Effector memory CD8-positive, alpha-beta T cell (primary cell): Measurements from ENCODE around the gene SCYGR5.

Experiments
- ATAC-seq: fragments of 150-1000 bp; cut with Tn5 transposase; replicated peaks from 2 replicates; pipeline ENCODE4 v1.10.0; 2021; ENCODE audit warnings: mild to moderate bottlenecking, moderate library complexity
- DNase-seq, 3 experiments: peaks; one replicate each; pipeline ENCODE4 v3.0.0; 2021
- H3K27ac Mint-ChIP-seq, 2 donors: one replicate each; pipeline ENCODE4 v1.8.0; 2022; ENCODE audit warnings: mild to moderate bottlenecking in 2 of 2, mixed read lengths in 2 of 2, moderate library complexity in 2 of 2
- H3K27me3 Mint-ChIP-seq, 2 donors: one replicate each; pipeline ENCODE4 v1.8.0; 2022; ENCODE audit warnings: mixed read lengths in 2 of 2
- H3K36me3 Mint-ChIP-seq: one replicate; pipeline ENCODE4 v1.8.0; 2022; ENCODE audit warnings: mild to moderate bottlenecking, moderate library complexity, mixed read lengths; ENCODE audit not compliant: insufficient read depth
- H3K4me1 Mint-ChIP-seq, 2 donors: one replicate each; pipeline ENCODE4 v1.8.0; 2022; ENCODE audit warnings: low read depth in 2 of 2, mixed read lengths in 2 of 2
- H3K4me3 Mint-ChIP-seq, 2 donors: one replicate each; pipeline ENCODE4 v1.8.0; 2022; ENCODE audit warnings: mild to moderate bottlenecking in 2 of 2, mixed read lengths in 2 of 2, moderate library complexity in 2 of 2
- H3K9me3 Mint-ChIP-seq, 2 donors: one replicate each; pipeline ENCODE4 v1.8.0; 2022; ENCODE audit warnings: mixed read lengths in 2 of 2

The SCYGR5 gene

DNA sequence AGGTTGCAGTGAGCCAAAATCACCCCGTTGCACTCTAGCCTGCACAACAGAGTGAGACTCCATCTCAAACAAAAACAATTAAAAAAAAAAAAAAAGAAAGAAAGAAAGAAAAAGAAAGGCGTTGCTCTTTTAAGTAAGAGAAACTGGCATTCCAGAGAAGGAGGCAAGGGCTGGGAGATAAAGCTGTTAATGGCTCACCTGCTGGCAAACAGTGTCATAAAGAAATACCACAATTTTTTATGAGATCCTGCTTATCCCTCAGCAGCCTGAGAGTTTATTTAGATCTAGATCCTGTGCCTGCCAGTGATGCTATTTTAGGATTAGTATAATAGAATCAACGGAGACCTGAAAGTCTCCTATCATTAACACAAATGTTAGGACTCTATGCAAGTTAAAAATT, 35.0 kb downstream of the SCYGR5 start:
- DNase-seq (no peak), ATAC-seq (no peak)
- Mint-ChIP-seq H3K27ac (no peak overlapping the region), H3K9me3 (peaks cover 0 to 1% of the 10 kb centered on the region in 2 donors), H3K4me1 (no peaks in the 10 kb centered on the region), H3K4me3 (no peak overlapping the region), H3K27me3 (peaks cover 19 to 33% of the 10 kb centered on the region in 2 donors), H3K36me3 (no peaks in the 10 kb centered on the region)

DNA sequence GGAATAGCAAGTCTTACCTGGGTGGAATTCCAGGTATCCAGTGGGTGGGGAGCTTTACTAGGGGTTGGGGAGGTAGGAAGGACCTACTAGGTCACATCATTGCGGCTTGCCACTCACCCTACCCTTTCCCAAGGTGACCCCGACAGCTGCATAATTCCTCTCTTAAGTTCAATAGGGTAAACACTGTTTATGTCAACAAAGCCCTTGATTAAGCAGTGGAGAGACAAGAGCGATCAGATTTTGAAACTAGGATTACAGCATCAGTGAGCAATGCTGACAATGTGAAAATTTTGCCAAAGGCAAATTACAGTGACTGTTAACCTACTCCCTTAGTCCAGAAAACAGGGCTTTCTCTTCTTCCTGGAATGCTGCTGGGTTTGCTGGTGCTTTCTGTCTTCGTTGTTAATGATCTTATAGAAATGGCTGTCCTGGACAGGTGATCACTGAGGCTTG, 36.7 kb downstream of the SCYGR5 start:
- ATAC-seq = no peak

GRCh38 chr2:227703961-227704360, 37.4 kb downstream of the SCYGR5 start:
- DNase-seq = no peak
- Mint-ChIP-seq H3K4me1 (no peaks in the 10 kb centered on the region), H3K27me3 (peaks cover 17 to 28% of the 10 kb centered on the region in 2 donors), H3K27ac (no peak overlapping the region), H3K4me3 (no peak overlapping the region), H3K9me3 (peaks cover 0 to 1% of the 10 kb centered on the region in 2 donors), H3K36me3 (no peaks in the 10 kb centered on the region)
- ATAC-seq = no peak

More for the DNA sequence above, 36.7 kb downstream of the SCYGR5 start:
- Mint-ChIP-seq H3K9me3 (peaks cover 0 to 1% of the 10 kb centered on the region in 2 donors), H3K27ac (no peak overlapping the region), H3K27me3 (peaks cover 19 to 33% of the 10 kb centered on the region in 2 donors), H3K4me3 (no peak overlapping the region), H3K36me3 (no peaks in the 10 kb centered on the region), H3K4me1 (no peaks in the 10 kb centered on the region)
- no peak for DNase-seq

- ATAC-seq (no peak), DNase-seq (no peak)
- Mint-ChIP-seq H3K4me1 (no peaks in the 10 kb centered on the region), H3K27ac (no peak overlapping the region), H3K4me3 (no peak overlapping the region), H3K36me3 (peaks cover 4% of the 10 kb centered on the region), H3K9me3 (no peaks in the 10 kb centered on the region), H3K27me3 (peaks cover 10 to 29% of the 10 kb centered on the region in 2 donors)
Measured at GRCh38 chr2:227706859-227707258, 40.3 kb downstream of the SCYGR5 start.

GRCh38 chr2:227707390-227707789, 40.8 kb downstream of the SCYGR5 start:
- H3K27ac Mint-ChIP-seq = no peak overlapping the region
- ATAC-seq (no peak), DNase-seq (no peak)
- no peaks in the 10 kb centered on the region for H3K9me3 Mint-ChIP-seq
- H3K27me3 Mint-ChIP-seq = peaks cover 7 to 24% of the 10 kb centered on the region in 2 donors
- no peaks in the 10 kb centered on the region for H3K4me1 Mint-ChIP-seq
- H3K4me3 Mint-ChIP-seq = no peak overlapping the region
- peaks cover 4% of the 10 kb centered on the region for H3K36me3 Mint-ChIP-seq

- DNase-seq = no peak
- no peaks in the 10 kb centered on the region for H3K4me1 Mint-ChIP-seq
- peaks cover 0 to 12% of the 10 kb centered on the region in 2 donors for H3K27me3 Mint-ChIP-seq
- H3K27ac Mint-ChIP-seq = no peak overlapping the region
- no peak overlapping the region for H3K4me3 Mint-ChIP-seq
- H3K9me3 Mint-ChIP-seq = no peaks in the 10 kb centered on the region
- H3K36me3 Mint-ChIP-seq = peaks cover 4% of the 10 kb centered on the region
- ATAC-seq = no peak
Measured at GRCh38 chr2:227710986-227711385, 44.4 kb downstream of the SCYGR5 start.

GRCh38 chr2:227713291-227713690, 46.7 kb downstream of the SCYGR5 start:
- ATAC-seq (no peak), DNase-seq (no peak)
- Mint-ChIP-seq H3K4me3 (no peak overlapping the region), H3K4me1 (peaks cover 0 to 4% of the 10 kb centered on the region in 2 donors), H3K27me3 (peaks cover 0 to 28% of the 10 kb centered on the region in 2 donors), H3K36me3 (peaks cover 4% of the 10 kb centered on the region), H3K9me3 (no peaks in the 10 kb centered on the region), H3K27ac (no peak overlapping the region)

DNA sequence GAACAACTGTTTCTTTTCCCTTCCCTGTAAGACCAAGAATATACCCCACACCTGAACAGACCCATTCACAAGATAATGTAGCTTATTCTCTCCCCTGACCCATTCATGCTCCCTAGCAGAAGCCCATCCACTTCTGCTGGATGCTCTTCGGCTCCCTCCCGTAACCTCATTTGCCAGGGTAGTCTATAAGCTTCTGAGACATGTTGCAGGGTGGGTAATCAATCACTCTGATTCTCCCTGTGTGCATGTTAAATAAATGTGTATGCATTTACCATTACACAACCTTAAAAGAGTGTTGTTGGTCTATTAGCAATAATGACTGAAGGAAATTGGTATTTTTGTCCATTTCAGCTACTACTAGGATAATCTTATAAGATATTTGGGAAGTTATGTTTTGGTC, 49.9 kb downstream of the SCYGR5 start:
- peaks cover 9 to 19% of the 10 kb centered on the region in 2 donors for H3K27me3 Mint-ChIP-seq
- ATAC-seq (no peak), DNase-seq (no peak)
- no peak overlapping the region for H3K27ac Mint-ChIP-seq
- H3K36me3 Mint-ChIP-seq = no peaks in the 10 kb centered on the region
- peaks cover 0 to 4% of the 10 kb centered on the region in 2 donors for H3K4me1 Mint-ChIP-seq
- no peak overlapping the region for H3K4me3 Mint-ChIP-seq
- H3K9me3 Mint-ChIP-seq = no peaks in the 10 kb centered on the region
